Activated CD4-positive, alpha-beta T cell treated with anti-CD3 and anti-CD28 coated beads, Interleukin-2, Interleukin-6, amounts not matched to agents 100 ng/mL and 50 ng/mL, durations not matched to agents 16 hours and 8 hours (primary cell): ENCODE data around the gene ELP1.
"Not testable (repeated sequence)": the region's sequence is repeated elsewhere in the genome, so short reads cannot be mapped to it uniquely, and the experiment has no call there.

ENCODE experiments used
- DNase-seq: peaks from one replicate; pipeline ENCODE4 v3.0.0-alpha.2; 2020

The ELP1 gene

DNA sequence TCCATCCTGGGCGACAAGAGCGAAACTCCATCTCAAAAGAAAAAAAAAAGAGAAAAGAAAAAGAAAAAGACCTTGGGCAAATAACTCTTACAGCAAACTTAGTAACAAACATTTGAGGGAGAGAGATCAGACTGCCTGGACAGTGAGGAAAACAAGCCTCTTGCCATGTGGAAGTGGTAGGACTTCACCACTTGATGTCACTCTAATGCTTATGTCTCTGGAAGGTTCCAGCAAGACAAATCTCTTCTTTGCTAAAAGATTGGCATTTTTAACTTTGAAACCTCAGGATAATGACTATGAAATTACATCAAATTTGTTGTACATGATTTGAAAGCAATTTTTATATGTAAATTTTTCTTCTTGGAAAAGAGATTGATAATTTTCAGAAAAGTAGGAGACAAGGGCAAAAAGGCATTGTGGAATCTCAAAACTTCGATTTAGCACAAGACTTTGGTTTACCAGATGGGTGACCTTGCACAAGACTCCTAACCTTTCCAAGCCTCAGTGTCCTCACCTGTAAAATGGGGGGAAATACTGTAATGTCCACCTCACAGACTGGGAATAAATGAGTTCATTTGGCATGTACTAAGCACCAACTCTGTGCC is 83.5 kb downstream of the ELP1 start:
- DNase-seq: no peak

DNA sequence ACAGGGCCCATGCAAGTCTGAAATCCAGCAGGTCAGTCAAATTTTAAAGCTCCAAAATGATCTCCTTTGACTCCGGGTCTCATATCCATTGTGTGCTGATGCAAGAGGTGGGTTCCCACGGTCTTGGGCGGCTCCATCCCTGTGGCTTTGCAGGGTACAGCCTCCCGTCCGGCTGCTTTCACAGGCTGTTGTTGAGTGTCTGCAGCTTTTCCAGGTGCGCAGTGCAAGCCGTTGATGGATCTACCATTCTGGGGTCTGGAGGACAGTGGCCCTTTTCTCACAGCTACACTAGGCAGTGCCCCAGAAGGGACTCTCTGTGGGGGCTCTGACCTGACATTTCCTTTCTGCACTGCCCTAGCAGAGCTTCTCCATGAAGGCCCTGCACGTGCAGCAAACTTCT is 85.6 kb downstream of the ELP1 start:
- DNase-seq: not testable (repeated sequence)

DNA sequence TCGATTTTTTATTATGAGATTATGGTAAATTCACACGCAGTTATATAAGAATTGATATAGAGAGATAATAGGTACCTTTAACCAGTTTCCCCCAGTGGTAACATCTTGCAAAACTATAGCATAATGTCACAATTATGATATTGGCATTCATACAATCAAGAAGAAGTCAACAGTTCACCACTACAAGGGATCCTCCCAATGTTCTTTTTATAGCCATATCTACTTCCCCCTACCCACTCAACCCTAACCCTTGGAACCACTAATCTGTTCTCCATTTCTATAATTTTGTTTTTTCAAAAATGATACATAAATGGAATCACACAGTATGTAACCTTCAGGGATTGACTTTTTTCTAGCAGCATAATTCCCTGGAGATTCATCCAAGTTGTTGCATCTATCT is 88.0 kb downstream of the ELP1 start:
- DNase-seq: no peak

DNA sequence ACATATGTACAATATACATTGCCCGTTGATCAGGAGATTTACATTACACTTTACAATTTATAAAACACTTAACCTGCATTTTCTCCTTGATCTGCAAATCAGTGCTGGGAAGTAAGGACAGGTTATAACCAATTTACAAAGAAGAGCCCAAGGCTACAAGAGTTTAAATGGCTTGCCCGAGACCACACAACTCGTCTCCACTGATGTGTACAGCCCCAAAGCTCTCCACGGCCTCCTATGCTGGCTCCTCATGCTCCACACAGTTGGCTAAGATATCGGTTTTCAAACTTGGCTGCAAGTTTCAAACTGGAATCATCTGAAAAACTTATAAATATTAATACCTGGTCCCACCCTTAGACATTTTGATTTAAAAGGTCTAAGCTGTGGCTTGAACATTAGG is 88.4 kb downstream of the ELP1 start:
- no peak for DNase-seq

DNA sequence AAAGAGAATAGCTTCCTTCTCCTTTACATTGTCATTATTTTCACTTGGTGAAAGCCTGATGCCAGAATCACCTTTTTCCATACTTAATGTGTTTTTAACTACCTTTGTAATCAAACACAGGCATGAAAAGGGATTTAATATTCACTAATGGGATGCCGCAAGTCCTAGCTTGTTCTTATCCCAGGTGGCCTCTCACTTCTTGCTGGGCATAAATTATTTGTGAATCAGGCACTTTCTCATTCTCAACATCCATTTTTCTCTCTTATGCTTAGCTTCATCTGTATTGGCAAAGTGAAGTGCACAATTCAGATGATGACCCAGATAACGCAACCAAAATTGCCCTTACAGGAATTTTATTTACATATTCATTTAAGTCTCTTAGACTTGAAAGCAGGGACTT is 89.1 kb downstream of the ELP1 start:
- DNase-seq: no peak

DNA sequence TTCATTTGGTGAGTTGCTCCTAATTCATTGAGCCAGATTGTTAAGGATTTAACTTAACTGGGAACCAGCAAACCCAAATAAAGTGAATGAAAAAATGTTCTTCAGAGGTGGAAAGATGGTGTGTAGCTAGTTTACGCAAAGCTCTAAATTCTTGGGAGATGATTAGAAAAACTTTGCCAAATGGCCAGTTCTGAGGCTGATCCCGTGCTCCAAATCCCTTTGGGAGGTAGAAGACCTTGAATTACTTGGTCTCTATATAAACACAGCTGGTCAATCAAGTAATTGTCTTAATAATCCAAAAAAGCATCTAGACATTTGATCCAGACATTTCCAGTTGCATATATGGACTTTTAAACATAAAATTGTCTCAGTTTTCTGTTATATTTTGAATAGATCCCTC is 89.5 kb downstream of the ELP1 start:
- no peak for DNase-seq

DNA sequence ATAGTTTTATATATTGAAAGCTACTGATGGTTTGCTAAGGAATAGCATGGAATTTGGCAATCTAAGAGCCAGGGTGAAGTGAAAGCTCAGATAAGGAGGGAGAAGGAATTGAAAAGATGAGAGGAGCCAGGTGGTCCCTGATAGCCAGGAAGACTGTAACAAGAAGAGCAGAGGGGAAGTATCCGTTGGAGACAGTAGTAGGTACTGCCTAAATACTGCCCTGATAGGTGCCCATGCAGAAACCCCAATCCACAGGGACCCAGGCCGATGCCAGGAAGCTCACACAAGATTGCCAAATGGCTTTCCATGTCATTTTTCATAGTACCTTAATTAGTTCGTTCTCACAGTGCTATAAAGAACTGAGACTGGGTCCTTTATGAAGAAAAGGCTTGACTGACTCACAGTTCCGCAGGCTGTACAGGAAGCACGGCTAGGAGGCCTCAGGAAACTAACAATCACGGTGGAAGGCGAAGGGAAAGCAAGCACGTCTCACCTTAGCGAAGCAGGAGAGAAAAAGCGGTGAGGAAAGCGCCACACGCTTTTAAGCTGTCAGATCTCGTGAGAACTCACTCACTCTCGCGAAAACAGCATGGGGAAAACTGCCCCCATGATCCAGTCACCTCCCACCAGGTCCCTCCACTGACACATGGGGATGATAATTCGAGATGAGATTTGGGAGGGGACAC is 91.2 kb downstream of the ELP1 start:
- peak; percentile 24 for DNase-seq

DNA sequence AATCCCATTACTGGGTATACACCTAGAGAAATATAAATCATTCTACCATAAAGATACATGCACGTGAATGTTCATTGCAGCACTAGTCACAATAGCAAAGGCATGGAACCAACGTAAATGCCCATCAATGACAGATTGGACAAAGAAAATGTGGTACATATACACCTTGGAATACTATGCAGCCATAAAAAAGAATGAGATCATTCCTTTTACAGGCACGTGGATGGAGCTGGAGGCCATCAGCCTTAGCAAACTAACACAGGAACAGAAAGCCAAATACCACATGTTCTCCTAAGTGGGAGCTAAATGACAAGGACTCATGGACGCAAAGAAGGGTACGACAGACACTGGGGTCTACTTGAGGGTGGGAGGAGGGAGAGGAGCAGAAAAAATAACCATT is 94.4 kb downstream of the ELP1 start:
- not testable (repeated sequence) for DNase-seq

DNA sequence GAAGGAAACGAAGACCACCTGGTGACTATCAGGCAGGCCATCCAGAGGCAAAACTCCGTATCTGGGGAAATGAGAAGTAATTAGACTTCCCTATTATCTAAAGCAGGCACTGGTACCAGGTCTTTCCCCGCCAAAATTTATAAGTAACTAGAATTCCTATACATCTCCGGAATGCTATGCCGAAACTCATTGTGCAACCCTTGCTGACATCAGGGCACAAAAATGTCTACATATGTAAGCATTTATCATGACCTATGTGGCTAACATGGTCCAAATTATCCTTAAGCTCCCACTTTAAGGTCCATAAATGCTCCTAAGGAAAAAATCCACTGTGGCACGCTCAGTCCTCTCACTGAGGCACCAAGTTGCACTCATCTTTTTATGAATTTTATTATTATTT is 95.9 kb downstream of the ELP1 start:
- DNase-seq: no peak

DNA sequence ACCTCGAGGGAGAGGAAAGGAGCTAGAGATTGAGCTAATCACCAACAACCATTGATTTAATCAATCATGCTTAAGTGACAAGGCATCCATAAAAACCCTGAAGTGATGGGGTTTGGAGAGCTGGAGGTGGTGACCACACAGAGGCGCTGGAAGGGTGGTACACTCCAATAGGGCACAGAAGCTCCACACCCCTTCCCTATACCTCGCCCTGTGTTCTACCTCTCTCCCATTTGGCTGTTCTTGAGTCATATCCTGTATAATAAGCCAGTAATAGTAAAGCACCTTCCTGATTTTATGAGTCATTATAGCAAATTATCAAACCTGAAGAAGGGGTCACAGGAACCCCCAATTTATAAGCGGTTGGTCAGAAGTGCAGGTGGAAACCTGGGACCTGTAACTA is 96.4 kb downstream of the ELP1 start:
- DNase-seq: no peak

DNA sequence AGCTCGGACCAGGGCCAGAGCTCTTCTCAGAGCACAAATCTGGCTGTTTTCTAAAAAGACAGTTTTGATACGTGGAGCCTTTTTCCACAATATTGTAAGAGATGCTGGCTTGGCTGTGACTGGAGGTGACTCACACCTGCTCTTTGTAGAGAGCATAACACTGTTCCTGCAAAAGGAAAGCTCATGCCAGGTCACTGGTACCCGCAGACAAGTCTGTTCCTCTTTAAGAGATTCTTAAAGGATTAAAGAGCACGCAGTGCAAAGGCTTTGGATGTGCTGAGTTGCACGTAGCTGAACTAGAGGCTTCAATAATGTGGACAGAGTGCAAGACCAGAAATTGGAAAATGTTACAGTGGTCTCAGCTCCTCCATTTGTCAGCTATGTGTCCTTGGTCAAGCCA is 97.1 kb downstream of the ELP1 start:
- DNase-seq: no peak

DNA sequence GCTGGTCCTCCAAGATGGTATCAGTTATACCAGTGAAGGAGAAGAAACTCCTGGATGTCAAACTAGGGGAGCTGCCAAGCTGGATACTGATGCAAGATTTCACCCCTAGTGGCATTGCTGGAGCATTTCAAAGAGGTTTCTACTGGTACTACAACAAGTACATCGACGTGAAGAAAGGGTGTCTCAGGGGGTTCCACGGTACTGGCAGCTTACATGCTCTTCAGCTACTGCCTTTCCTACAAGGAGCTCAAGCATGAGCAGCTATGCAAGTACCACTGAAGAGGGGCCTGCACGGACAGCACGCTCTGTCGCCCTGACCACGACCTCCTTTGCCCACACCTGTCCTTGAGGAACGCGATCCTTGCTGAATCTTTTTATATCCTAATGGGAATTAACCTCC is 97.6 kb downstream of the ELP1 start:
- no peak for DNase-seq

DNA sequence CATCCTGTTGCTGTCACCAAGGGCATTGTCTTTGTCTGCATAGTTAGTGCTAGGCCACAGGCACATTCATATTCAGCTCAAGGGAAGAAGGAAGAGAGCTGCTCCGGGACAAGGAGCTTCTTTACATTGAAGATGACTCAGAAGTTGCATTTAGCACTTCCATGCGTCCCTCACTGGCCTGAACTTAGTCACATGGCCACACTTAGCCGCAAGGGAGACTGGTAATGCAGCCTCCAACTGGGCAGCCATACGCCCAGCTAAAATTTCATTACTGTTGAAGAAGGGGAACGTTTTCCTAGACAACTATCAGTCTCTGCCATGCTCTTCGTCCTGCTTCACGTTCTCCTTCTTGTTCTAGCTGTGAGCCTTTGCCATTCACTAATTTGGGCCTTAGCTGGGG is 98.1 kb downstream of the ELP1 start:
- no peak for DNase-seq

DNA sequence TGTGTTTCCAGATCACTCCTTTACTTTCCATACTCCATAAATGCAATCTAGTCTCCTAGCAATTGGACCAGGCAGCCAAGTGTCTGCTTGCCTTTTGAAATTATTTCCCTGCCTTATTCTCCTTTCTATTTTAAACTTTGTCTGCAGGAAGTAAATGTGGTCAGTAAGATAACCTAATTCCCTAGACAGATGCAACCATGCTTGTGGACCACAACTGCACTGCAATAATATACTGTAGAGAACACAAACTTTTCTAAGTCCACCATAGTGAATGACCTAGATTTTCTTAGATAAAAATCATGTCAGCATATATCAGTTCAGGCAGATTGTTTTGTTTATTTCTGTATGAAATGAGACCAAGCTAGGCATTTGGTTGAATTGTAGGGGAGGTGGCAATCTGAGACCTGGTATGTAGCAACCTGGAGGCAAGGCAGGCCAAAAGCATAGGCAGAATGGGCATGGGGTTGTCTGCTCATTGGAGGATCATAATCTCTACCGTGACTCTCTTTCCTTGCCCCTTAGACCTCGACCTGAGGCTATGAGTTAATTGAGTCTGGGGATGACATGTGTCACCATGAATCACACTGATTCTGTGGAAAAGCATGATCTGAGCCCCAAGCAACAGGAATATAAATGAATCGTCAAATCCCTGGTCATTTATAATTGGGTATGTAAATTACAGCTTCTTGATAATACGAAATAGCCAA is 98.8 kb downstream of the ELP1 start:
- no peak for DNase-seq

DNA sequence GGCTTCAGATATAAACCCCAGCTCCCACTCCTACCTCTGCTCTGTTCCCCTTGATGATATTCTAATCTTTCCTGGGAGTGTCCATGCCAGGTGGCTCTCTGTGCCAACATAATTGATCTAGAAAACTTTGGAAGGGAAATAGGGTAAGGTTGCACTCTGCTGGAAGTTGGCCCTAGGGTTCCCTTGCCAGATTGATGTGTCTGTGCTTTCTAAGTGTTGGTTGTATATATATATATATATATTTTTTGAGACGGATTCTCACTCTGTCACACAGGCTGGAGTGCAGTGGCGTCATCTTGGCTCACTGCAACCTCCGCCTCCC is 101.8 kb downstream of the ELP1 start:
- DNase-seq: no peak

DNA sequence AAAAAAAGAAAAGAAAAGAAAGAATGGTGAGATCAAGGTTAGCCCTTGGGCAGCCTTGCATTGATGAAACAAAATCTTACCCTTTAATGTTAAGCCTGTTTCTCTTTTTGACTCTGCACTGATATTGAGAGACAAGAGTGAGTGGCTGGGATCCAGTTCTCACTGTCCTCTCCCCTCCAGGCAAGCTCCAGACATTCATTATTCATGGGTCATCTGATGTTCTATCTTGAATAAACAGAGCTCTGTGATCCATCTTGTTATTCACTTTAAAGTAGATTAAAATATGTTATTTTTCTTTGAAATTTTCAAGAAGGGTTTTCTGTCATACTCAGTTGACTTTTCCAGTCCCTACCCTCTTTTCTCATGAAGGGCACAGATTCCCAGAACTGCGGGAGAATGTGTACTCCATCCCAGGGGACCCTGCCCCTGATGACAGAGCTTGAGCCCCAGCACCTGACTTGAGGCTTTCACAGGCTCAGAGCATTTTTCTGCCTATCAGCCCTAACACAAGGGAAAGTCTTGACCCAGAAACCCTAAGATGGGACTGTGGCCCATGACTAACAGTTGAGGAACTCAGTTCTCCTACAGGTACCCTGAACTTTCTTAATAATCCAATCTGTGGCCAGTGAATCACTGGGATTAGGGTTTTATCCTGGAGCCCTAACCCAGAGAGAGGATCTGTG is 102.3 kb downstream of the ELP1 start:
- DNase-seq: no peak

DNA sequence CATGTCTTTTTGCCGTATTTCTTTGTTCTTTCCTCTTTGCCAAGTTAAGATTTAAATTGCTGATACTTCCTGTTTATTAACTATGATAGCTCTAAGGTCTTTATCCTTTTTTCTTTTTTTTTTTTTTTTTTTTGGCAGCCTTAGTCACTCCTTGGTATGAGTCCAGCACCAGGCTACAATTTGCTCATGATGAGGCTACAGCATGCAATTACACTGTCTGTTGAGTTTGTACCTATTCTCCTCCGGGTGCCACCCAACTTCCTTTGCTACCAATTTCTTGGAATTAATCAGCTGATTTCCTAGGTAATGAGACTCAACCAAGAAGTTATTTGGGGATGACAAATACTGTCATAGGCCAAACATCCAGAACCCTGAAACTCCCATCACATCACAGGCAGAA is 103.7 kb downstream of the ELP1 start:
- no peak for DNase-seq

DNA sequence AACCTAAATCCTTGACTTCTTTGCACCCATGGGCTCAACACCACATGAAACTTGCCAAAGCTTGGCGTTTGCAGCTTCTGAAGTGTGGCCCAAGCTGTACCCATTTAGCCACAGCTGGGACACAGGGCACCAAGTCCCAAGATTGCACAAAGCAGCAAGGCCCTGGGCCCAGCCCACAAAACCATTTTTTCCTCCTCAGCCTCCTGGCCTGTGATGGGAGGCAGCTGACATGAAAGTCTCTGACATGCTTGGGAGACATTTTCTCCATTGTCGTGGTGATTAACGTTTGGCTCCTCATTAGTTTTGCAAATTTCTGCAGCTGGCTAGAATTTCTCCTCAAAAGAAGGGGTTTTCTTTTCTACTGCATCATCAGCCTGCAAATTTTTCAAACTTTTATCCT is 110.1 kb downstream of the ELP1 start:
- no peak for DNase-seq
